Lower leg skin (tissue), 3 donors: ENCODE results near the gene KLHL17.

Experiments used
- CTCF ChIP-seq, 3 donors: fragments of 450-650 bp; IDR thresholded peaks; one replicate each; pipeline ENCODE4 v1.5.1; 2016; ENCODE audit warnings: antibody characterized with exemption in 3 of 3, mild to moderate bottlenecking in 3 of 3, moderate library complexity in 2 of 3
- POLR2A ChIP-seq, 2 donors: fragments of 450-650 bp; IDR thresholded peaks; one replicate each; pipeline ENCODE4 v1.6.1; 2016 to 2017; ENCODE audit warnings: antibody characterized with exemption in 2 of 2, mild to moderate bottlenecking in 1 of 2, moderate library complexity in 1 of 2

- no peak for TF ChIP-seq CTCF (IDR thresholded peaks at IDR 0.05)
- TF ChIP-seq POLR2A (IDR thresholded peaks at IDR 0.05), result no peak
Observed at GRCh38 chr1:956636-957035, 3.7 kb upstream of the KLHL17 start.
